Measurements from ENCODE around the gene SECISBP2L. TPM values are rescaled to one million over a fixed set of nuclear protein-coding genes. Genes with fewer than 3 reads are reported as not detected.

Gene SECISBP2L
- total and polyA plus RNA-seq, 2 donors (not counting 1 experiment from before 2014, with no cell fraction given), result 13.0 to 121 TPM

DNA sequence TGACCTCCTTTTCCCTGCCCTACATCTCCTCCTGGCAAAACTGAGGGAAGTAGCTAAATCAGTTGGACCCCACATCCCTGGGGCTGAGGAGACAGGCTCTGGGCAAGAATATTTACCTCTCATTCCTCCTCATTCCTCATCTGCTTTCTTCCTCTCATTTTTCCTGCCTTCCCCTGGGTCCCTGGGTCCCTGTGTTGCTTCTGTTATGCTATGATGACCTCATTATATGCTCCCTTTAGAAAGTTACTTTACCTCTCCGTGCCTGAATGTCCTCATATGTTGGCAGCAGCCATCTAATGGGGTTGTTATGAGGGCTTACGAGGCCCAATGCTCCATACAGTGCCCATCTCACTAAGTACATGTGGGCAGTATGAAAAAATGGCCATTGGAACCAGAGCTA is 81.3 kb downstream of the SECISBP2L start:
- ChIA-PET CTCF (interaction anchor here (0.9 to 5.8 kb wide), 3 partner anchors 10 to 103 kb away, joined by 3 to 38 read pairs (median 3); no protein-coding TSS in a partner anchor), POLR2A (no interaction called here)
- WGBS (ENCODE audit: insufficient coverage), result 100% methylated on average over 1 of the region's 2 CpGs
- Histone ChIP-seq H3K27me3 (replicated peaks in 1 of 4; ENCODE audit: control extremely low read depth in 1 of 4, control insufficient read depth in 3 of 4, insufficient read depth in 4 of 4, low read length in 3 of 4) (peaks cover 0 to 61% (median 26%) of the 10 kb centered on the region in 4 experiments), H3K4me3 (ENCODE audit: control extremely low read depth in 1 of 5, extremely low read depth in 1 of 5, insufficient read depth in 1 of 5, low read depth in 2 of 5, low read length in 4 of 5) (no peak overlapping the region), H3K27ac (ENCODE audit: low read length in 2 of 2) (no peak overlapping the region), H3K4me2 (replicated peaks; ENCODE audit: low read depth, low read length, poor library complexity, severe bottlenecking) (no peak overlapping the region), H3K79me2 (ENCODE audit: control insufficient read depth, insufficient read depth, low read length) (no peaks in the 10 kb centered on the region), H4K20me1 (ENCODE audit: control insufficient read depth, insufficient read depth, low read length, poor library complexity, severe bottlenecking) (no peaks in the 10 kb centered on the region), H3K9me3 (ENCODE audit: control extremely low read depth in 1 of 3, control insufficient read depth in 2 of 3, insufficient read depth in 1 of 3, low read length in 2 of 3) (no peaks in the 10 kb centered on the region), H2AFZ (ENCODE audit: insufficient read depth, low read depth, low read length, poor library complexity, severe bottlenecking) (no peak overlapping the region), H3K36me3 (replicated peaks in 1 of 2; ENCODE audit: control extremely low read depth in 1 of 2, control insufficient read depth in 1 of 2, extremely low read depth in 1 of 2, insufficient read depth in 2 of 2, low read length in 1 of 2) (no peaks in the 10 kb centered on the region), H3K9ac (ENCODE audit: low read length) (no peak overlapping the region), H3K4me1 (ENCODE audit: control insufficient read depth in 2 of 2, insufficient read depth in 2 of 2, low read length in 2 of 2) (peaks cover 21 to 23% of the 10 kb centered on the region in 2 donors)
- intact Hi-C loops (cut with micrococcal nuclease), result no loop called here
- H3K9me3 Mint-ChIP-seq (ENCODE audit: insufficient read depth), result no peaks in the 10 kb centered on the region
- no peak for DNase-seq
- no peak overlapping the region for H3K27ac Mint-ChIP-seq
- peaks cover 19% of the 10 kb centered on the region for H3K4me1 Mint-ChIP-seq
- ATAC-seq (ENCODE audit: low read depth), result no peak
- peak overlapping the region; percentile 14 for H3K4me3 Mint-ChIP-seq
- TF ChIP-seq EZH2 (IDR thresholded peaks at IDR 0.05; ENCODE audit: borderline replicate concordance, insufficient read depth, low read depth, low read length, poor library complexity, severe bottlenecking), result no peak
- TF ChIP-seq, protein P1, sequence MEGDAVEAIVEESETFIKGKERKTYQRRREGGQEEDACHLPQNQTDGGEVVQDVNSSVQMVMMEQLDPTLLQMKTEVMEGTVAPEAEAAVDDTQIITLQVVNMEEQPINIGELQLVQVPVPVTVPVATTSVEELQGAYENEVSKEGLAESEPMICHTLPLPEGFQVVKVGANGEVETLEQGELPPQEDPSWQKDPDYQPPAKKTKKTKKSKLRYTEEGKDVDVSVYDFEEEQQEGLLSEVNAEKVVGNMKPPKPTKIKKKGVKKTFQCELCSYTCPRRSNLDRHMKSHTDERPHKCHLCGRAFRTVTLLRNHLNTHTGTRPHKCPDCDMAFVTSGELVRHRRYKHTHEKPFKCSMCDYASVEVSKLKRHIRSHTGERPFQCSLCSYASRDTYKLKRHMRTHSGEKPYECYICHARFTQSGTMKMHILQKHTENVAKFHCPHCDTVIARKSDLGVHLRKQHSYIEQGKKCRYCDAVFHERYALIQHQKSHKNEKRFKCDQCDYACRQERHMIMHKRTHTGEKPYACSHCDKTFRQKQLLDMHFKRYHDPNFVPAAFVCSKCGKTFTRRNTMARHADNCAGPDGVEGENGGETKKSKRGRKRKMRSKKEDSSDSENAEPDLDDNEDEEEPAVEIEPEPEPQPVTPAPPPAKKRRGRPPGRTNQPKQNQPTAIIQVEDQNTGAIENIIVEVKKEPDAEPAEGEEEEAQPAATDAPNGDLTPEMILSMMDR (IDR thresholded peaks at IDR 0.05), result no peak
- peaks cover 62% of the 10 kb centered on the region for H3K27me3 Mint-ChIP-seq

DNA sequence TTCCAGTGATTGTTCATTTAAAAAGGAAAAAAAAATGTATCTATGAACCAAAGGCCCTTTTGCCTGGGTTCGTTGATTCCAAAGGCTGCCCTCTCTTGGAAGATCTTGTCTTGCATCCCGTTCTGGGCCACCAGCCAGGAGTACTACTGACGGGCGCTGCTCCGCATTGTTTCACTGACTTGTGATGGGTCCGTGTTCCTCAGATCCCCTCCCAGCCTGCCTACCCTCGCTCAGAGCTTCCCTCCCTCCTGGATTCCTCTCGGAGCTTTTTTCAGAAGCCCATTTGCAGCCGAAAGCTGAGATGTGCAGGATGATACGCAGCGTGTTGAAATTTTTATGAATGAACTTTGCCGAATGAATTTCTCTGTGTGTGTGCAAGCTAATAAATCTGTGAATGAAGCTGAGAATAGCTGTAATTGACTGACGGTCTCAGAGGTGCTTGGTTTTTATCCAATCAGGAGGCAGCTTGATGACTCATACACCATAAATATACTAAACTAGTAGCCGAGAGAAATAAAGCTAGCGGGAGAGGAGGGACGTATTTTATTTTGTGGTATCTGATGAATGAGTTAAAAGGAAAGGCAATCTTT is 82.6 kb downstream of the SECISBP2L start, which contains the start of gene SHC4:
Gene SHC4, minus strand, starts transcription at position 396 of the 590 bp plus-strand sequence. CDS start 904 bp downstream, outside the sequence.
- H3K9me3 Mint-ChIP-seq (ENCODE audit: insufficient read depth), result no peaks in the 10 kb centered on the region
- ChIA-PET CTCF (interaction anchor here (0.9 to 5.8 kb wide), 3 partner anchors 11 to 102 kb away, joined by 3 to 38 read pairs (median 3); no protein-coding TSS in a partner anchor), POLR2A (no interaction called here)
- H3K4me3 Mint-ChIP-seq, result peak within 1 kb of the TSS; percentile 80
- Histone ChIP-seq H3K4me3 (ENCODE audit: control extremely low read depth in 1 of 5, extremely low read depth in 1 of 5, insufficient read depth in 1 of 5, low read depth in 2 of 5, low read length in 4 of 5) (peak within 1 kb of the TSS in 4 of 5 experiments; percentile 30 to 53 (median 40)), H3K36me3 (replicated peaks in 1 of 2; ENCODE audit: control extremely low read depth in 1 of 2, control insufficient read depth in 1 of 2, extremely low read depth in 1 of 2, insufficient read depth in 2 of 2, low read length in 1 of 2) (no peaks in the 10 kb centered on the region), H3K4me2 (replicated peaks; ENCODE audit: low read depth, low read length, poor library complexity, severe bottlenecking) (peak within 1 kb of the TSS; percentile 79), H3K4me1 (ENCODE audit: control insufficient read depth in 2 of 2, insufficient read depth in 2 of 2, low read length in 2 of 2) (peaks cover 21 to 23% of the 10 kb centered on the region in 2 donors), H3K79me2 (ENCODE audit: control insufficient read depth, insufficient read depth, low read length) (no peaks in the 10 kb centered on the region), H3K9ac (ENCODE audit: low read length) (peak within 1 kb of the TSS; percentile 62), H3K27ac (ENCODE audit: low read length in 2 of 2) (no peak within 1 kb of the TSS), H3K27me3 (replicated peaks in 1 of 4; ENCODE audit: control extremely low read depth in 1 of 4, control insufficient read depth in 3 of 4, insufficient read depth in 4 of 4, low read length in 3 of 4) (peaks cover 0 to 61% (median 26%) of the 10 kb centered on the region in 4 experiments), H4K20me1 (ENCODE audit: control insufficient read depth, insufficient read depth, low read length, poor library complexity, severe bottlenecking) (no peaks in the 10 kb centered on the region), H2AFZ (ENCODE audit: insufficient read depth, low read depth, low read length, poor library complexity, severe bottlenecking) (peak within 1 kb of the TSS; percentile 64), H3K9me3 (ENCODE audit: control extremely low read depth in 1 of 3, control insufficient read depth in 2 of 3, insufficient read depth in 1 of 3, low read length in 2 of 3) (no peaks in the 10 kb centered on the region)
- intact Hi-C loops (cut with micrococcal nuclease), result no loop called here
- no peak for TF ChIP-seq EZH2 (IDR thresholded peaks at IDR 0.05; ENCODE audit: borderline replicate concordance, insufficient read depth, low read depth, low read length, poor library complexity, severe bottlenecking)
- TF ChIP-seq, protein P1 (IDR thresholded peaks at IDR 0.05), result no peak
- ATAC-seq (ENCODE audit: low read depth), result peak; percentile 39
- DNase-seq, result peak; percentile 10
- 1% methylated on average over 8 of the region's 16 CpGs for WGBS (ENCODE audit: insufficient coverage)
- H3K27me3 Mint-ChIP-seq, result peaks cover 57% of the 10 kb centered on the region
- H3K4me1 Mint-ChIP-seq, result peaks cover 19% of the 10 kb centered on the region
- no peak within 1 kb of the TSS for H3K27ac Mint-ChIP-seq
